HEK293T (cell line): Measurements from ENCODE around the gene TMEM232.

ENCODE experiments used
- ELF4 ChIP-seq: fragments of 450-650 bp; IDR thresholded peaks from 2 replicates; pipeline ENCODE4 v1.6.1; 2017; ENCODE audit warnings: antibody characterized with exemption
- FOXA1 ChIP-seq: fragments of 450-650 bp; IDR thresholded peaks from 2 replicates; pipeline ENCODE4 v1.6.1; 2016; ENCODE audit warnings: mild to moderate bottlenecking
- FOXK2 ChIP-seq: fragments of 450-650 bp; IDR thresholded peaks from 2 replicates; pipeline ENCODE4 v1.6.1; 2016; ENCODE audit warnings: mild to moderate bottlenecking
- FOXM1 ChIP-seq: fragments of 450-650 bp; IDR thresholded peaks from 2 replicates; pipeline ENCODE4 v1.6.1; 2017; ENCODE audit warnings: mild to moderate bottlenecking, borderline replicate concordance
- SP1 ChIP-seq: fragments of 450-650 bp; IDR thresholded peaks from 2 replicates; pipeline ENCODE4 v1.6.1; 2017

DNA sequence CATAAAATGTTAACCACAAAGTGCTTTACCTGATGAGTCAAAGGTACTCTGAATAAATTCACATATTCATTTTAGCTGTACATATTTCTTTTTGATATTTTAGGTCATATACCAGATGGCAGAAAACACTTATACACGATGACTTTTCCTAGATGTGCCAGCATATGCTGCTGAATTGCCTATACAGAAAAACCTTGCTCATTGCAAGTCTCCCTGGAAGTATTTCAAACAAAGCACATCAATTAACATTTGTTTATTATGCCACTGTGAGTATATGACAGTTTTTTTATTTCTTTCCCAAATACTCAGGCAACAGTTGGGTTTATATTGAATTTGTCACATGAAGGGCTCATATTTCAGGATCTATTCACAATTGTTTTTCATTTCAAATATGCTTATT is 180.8 kb downstream of the TMEM232 start:
- TF ChIP-seq SP1 (no peak), FOXK2 (no peak), ELF4 (no peak), FOXM1 (no peak), FOXA1 (no peak)
